AG04450 (cell line): ENCODE measurements around the gene GPBAR1. TPM values are rescaled to one million over a fixed set of nuclear protein-coding genes. Genes with fewer than 3 reads are reported as not detected.

Source experiments
- CTCF ChIA-PET: fragments of 300-600, 350-600 bp; formaldehyde crosslinking; extraction: SDS; loops from one replicate; lab custom pipeline; 2022; ENCODE audit warnings: antibody characterized with exemption, inconsistent platforms; lab: Charles Lee
- POLR2A ChIA-PET: fragments of 350-600 bp; formaldehyde crosslinking; extraction: SDS; loops from one replicate; lab custom pipeline; 2021; ENCODE audit warnings: antibody characterized with exemption, inconsistent platforms; lab: Yijun Ruan, JAX
- DNase-seq: peaks from one replicate; pipeline ENCODE4 v3.0.0-alpha.2; 2011; ENCODE audit warnings: low read depth, low spot score
- H3K27ac ChIP-seq: one replicate; pipeline ENCODE4 v1.5.1; 2012; ENCODE audit warnings: low read depth, low read length, control low read depth
- H3K27me3 ChIP-seq: one replicate; pipeline ENCODE4 v1.6.0; 2012; ENCODE audit warnings: low read length; ENCODE audit not compliant: control insufficient read depth, insufficient read depth
- H3K4me3 ChIP-seq: 2 replicates; pipeline ENCODE4 v1.5.1; 2011; ENCODE audit warnings: mild to moderate bottlenecking, low read depth, low read length, control low read depth
- H3K9me3 ChIP-seq: 2 replicates; pipeline ENCODE4 v1.5.1; 2012; ENCODE audit warnings: low read length; ENCODE audit not compliant: control insufficient read depth, insufficient read depth
- CTCF ChIP-seq: IDR thresholded peaks from 2 replicates; pipeline ENCODE4 v1.5.1; 2011; ENCODE audit warnings: low read depth, low read length, control low read depth, inconsistent platforms
- polyA plus RNA-seq: library from polyadenylated mRNA; depleted of rRNA; stranded (reverse); fragments of >200 nt; gene quantifications from 2 replicates; pipeline ENCODE4 v1.2.3, GENCODE V29; 2011

Gene GPBAR1
- polyA plus RNA-seq, 1 experiment: not detected

GRCh38 chr2:218264773-218265561 is 4.2 kb downstream of the GPBAR1 start:
- TF ChIP-seq CTCF: no peak
- POLR2A ChIA-PET: no interaction called here

GRCh38 chr2:218265626-218266025 is 4.8 kb downstream of the GPBAR1 start:
- DNase-seq: no peak
- no peaks in the 10 kb centered on the region; the same call in 1 of the 2 replicates for H3K9me3 ChIP-seq
- POLR2A ChIA-PET: no interaction called here
- CTCF ChIA-PET: interaction anchor here (1.1 kb wide), 1 partner anchor 91 kb away, joined by 3 read pairs; the partner anchor contains the start of gene CATIP
- no peaks in the 10 kb centered on the region for H3K27me3 ChIP-seq
- no peak overlapping the region for H3K4me3 ChIP-seq
- no peak for TF ChIP-seq CTCF
- H3K27ac ChIP-seq: no peak overlapping the region

More at GRCh38 chr2:218264773-218265561, 4.2 kb downstream of the GPBAR1 start:
- Histone ChIP-seq H3K9me3 (no peaks in the 10 kb centered on the region; the same call in 1 of the 2 replicates), H3K27me3 (no peaks in the 10 kb centered on the region), H3K4me3 (no peak overlapping the region), H3K27ac (no peak overlapping the region)
- CTCF ChIA-PET: no interaction called here
- DNase-seq: no peak

DNA sequence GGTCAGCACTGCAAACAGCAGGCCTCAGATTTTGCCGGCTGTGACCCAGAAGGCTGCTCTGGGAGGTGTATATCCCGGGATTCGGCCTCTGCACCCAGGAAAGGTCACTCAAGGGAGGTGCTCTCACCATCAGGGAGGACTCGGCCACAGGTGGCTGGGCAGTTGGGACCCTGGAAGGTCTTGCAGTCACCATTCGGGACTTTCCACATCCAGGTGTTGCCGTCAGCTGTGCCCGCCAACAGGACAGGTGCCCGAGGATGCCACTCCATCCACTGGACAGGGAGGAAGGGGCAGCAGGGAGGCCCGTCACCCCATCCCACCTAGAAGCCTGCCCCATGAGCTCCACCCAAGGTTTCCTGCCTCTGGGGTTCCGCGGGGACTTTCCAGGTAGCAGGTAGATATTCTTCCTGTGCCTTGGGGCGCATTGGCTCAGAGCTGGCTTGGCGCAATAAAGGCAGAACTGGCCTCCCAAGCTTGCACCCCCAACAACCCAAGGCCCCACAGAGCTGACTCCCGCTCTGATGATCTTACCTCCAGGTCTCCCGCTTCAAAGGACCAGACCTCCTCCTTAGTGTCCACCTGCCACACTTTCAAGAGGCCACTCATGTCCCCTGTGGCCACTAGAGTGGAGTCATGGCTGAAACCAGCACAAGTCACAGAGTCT is 5.6 kb downstream of the GPBAR1 start:
- ChIA-PET CTCF (interaction anchor here (1.1 kb wide), 1 partner anchor 90 kb away, joined by 3 read pairs; the partner anchor contains the start of gene CATIP), POLR2A (no interaction called here)
- Histone ChIP-seq H3K27ac (no peak overlapping the region), H3K27me3 (no peaks in the 10 kb centered on the region), H3K4me3 (no peak overlapping the region), H3K9me3 (no peaks in the 10 kb centered on the region; the same call in 1 of the 2 replicates)
- DNase-seq: no peak
- TF ChIP-seq CTCF: no peak

DNA sequence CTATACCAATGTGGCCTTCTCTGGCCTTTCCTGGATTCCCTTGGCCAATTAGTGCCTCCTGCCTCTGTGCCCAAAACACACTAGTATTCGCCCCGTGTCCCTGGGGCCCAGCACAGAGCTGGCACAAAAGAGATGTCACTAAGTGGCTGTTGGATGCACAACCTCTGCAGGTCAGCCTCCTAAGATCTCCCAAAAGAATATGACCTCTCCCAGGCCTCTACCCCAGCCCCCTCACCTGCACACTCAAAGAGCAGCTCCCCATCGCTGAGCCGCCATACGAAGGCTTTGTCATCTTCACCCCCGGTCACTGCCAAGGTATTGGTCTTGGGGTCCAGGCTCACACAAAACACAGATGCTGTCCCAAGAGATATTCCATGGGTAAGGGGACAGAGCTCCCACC is 6.4 kb downstream of the GPBAR1 start:
- Histone ChIP-seq H3K9me3 (no peaks in the 10 kb centered on the region; the same call in 1 of the 2 replicates), H3K27ac (no peak overlapping the region), H3K4me3 (no peak overlapping the region), H3K27me3 (no peaks in the 10 kb centered on the region)
- ChIA-PET CTCF (no interaction called here), POLR2A (no interaction called here)
- no peak for TF ChIP-seq CTCF
- no peak for DNase-seq
